Measurements from ENCODE around the gene CDH15.

GRCh38 chr16:89122322-89122851, 49.2 kb upstream of the CDH15 start:
- TF ChIP-seq POLR2A (IDR thresholded peaks at IDR 0.05), result no peak
- TF ChIP-seq CTCF (IDR thresholded peaks at IDR 0.05), result peak in 3 of 6 experiments; percentile 26 to 31 (median 27)

Measured in Peyer's patch (tissue), 4 donors.